DMS53 treated with DMSO at 0.1 percent for 48 hours (cell line): ENCODE measurements around the gene POGLUT2.
A peak's percentile ranks its signal among the peaks of the same experiment; 100 is the strongest.
"Not testable (repeated sequence)": the region's sequence is repeated elsewhere in the genome, so short reads cannot be mapped to it uniquely, and the experiment has no call there.

Experiments
- DNase-seq: peaks from one replicate; lab custom pipeline; 2025; ENCODE audit not compliant: unreplicated experiment; lab: John Stamatoyannopoulos, UW

POGLUT2 gene

GRCh38 chr13:102807699-102808098 is 8.9 kb upstream of the POGLUT2 start:
- DNase-seq: no peak

- DNase-seq: no peak
Measured at GRCh38 chr13:102805680-102806079, 6.9 kb upstream of the POGLUT2 start.

- no peak for DNase-seq
Measured at GRCh38 chr13:102800145-102801041, 1.6 kb upstream of the POGLUT2 start.

- DNase-seq: no peak
Measured at GRCh38 chr13:102799426-102800144, 809 bp upstream of the POGLUT2 start.

GRCh38 chr13:102793611-102794355 is 5.0 kb downstream of the POGLUT2 start:
- DNase-seq: no peak

GRCh38 chr13:102792396-102792795 is 6.4 kb downstream of the POGLUT2 start:
- DNase-seq: no peak

GRCh38 chr13:102788683-102789082 is 10.1 kb downstream of the POGLUT2 start:
- DNase-seq: no peak

- DNase-seq: no peak
Measured at GRCh38 chr13:102784483-102784882, 14.3 kb downstream of the POGLUT2 start.

GRCh38 chr13:102781591-102781990 is 17.2 kb downstream of the POGLUT2 start:
- no peak for DNase-seq

- not testable (repeated sequence) for DNase-seq
Measured at GRCh38 chr13:102780656-102781055, 18.1 kb downstream of the POGLUT2 start.

- no peak for DNase-seq
Measured at GRCh38 chr13:102779436-102780159, 19.2 kb downstream of the POGLUT2 start.

GRCh38 chr13:102777736-102778135 is 21.0 kb downstream of the POGLUT2 start:
- no peak for DNase-seq

- no peak for DNase-seq
Measured at GRCh38 chr13:102776271-102776670, 22.5 kb downstream of the POGLUT2 start.

- DNase-seq: no peak
Measured at GRCh38 chr13:102774591-102775520, 23.9 kb downstream of the POGLUT2 start.

GRCh38 chr13:102774214-102774568 is 24.6 kb downstream of the POGLUT2 start:
- DNase-seq: no peak

GRCh38 chr13:102773441-102774213 is 25.1 kb downstream of the POGLUT2 start, which contains the start of gene TEX30:
Gene TEX30, minus strand, starts transcription at chr13:102773786. Its CDS starts 3,760 bp downstream, at chr13:102770026.
- peak; percentile 27 for DNase-seq

- DNase-seq: no peak
Measured at GRCh38 chr13:102772042-102772425, 26.7 kb downstream of the POGLUT2 start.

GRCh38 chr13:102771298-102772041 is 27.3 kb downstream of the POGLUT2 start:
- DNase-seq: no peak
